Measurements from ENCODE around the gene APOC4. TPM values are rescaled to one million over a fixed set of nuclear protein-coding genes. Genes with fewer than 3 reads are reported as not detected.
A peak's percentile ranks its signal among the peaks of the same experiment; 100 is the strongest.
"Not testable (repeated sequence)": the region's sequence is repeated elsewhere in the genome, so short reads cannot be mapped to it uniquely, and the experiment has no call there.

The APOC4 gene
- polyA plus RNA-seq, 1 donor from 2014 or later = not detected

GRCh38 chr19:44908836-44909261 is 33.2 kb upstream of the APOC4 start:
- no peaks in the 10 kb centered on the region for H3K36me3 Mint-ChIP-seq
- no peaks in the 10 kb centered on the region for H3K9me3 Mint-ChIP-seq
- no peak overlapping the region for H3K27ac Mint-ChIP-seq
- H3K4me1 Mint-ChIP-seq = peaks cover 4% of the 10 kb centered on the region in 3 donors
- H3K4me3 Mint-ChIP-seq = no peak overlapping the region
- peaks cover 25% of the 10 kb centered on the region for H3K27me3 Mint-ChIP-seq

- peaks cover 5 to 9% (median 8%) of the 10 kb centered on the region in 3 donors for H3K4me1 Mint-ChIP-seq
- no peaks in the 10 kb centered on the region for H3K9me3 Mint-ChIP-seq
- H3K27me3 Mint-ChIP-seq = peaks cover 30% of the 10 kb centered on the region
- H3K27ac Mint-ChIP-seq = no peak overlapping the region
- no peaks in the 10 kb centered on the region for H3K36me3 Mint-ChIP-seq
- H3K4me3 Mint-ChIP-seq = no peak overlapping the region
Measured at GRCh38 chr19:44909775-44910174, 32.3 kb upstream of the APOC4 start.

- H3K4me1 Mint-ChIP-seq, H3K9me3 Mint-ChIP-seq, H3K36me3 Mint-ChIP-seq, H3K4me3 Mint-ChIP-seq, H3K27ac Mint-ChIP-seq: not testable (repeated sequence)
- peaks cover 20% of the 10 kb centered on the region for H3K27me3 Mint-ChIP-seq
Measured at GRCh38 chr19:44911896-44912295, 30.1 kb upstream of the APOC4 start.

- Mint-ChIP-seq H3K4me1 (peaks cover 7 to 8% (median 7%) of the 10 kb centered on the region in 3 donors), H3K36me3 (no peaks in the 10 kb centered on the region), H3K27me3 (peaks cover 17% of the 10 kb centered on the region), H3K4me3 (no peak overlapping the region), H3K9me3 (no peaks in the 10 kb centered on the region), H3K27ac (no peak overlapping the region)
Measured at GRCh38 chr19:44912854-44913253, 29.2 kb upstream of the APOC4 start.

- not testable (repeated sequence) for H3K27ac Mint-ChIP-seq, H3K9me3 Mint-ChIP-seq, H3K4me1 Mint-ChIP-seq, H3K36me3 Mint-ChIP-seq
- peaks cover 14% of the 10 kb centered on the region for H3K27me3 Mint-ChIP-seq
- H3K4me3 Mint-ChIP-seq = peak overlapping the region; percentile 80 to 88 (median 87)
Measured at GRCh38 chr19:44913512-44914432, 28.3 kb upstream of the APOC4 start.

- H3K4me1 Mint-ChIP-seq, H3K36me3 Mint-ChIP-seq, H3K9me3 Mint-ChIP-seq: not testable (repeated sequence)
- peak within 1 kb of the TSS in 2 of 3 donors; percentile 35 to 74 for H3K27ac Mint-ChIP-seq
- H3K4me3 Mint-ChIP-seq = peak within 1 kb of the TSS; percentile 86 to 98 (median 92)
- peaks cover 14% of the 10 kb centered on the region for H3K27me3 Mint-ChIP-seq
Measured at GRCh38 chr19:44914433-44915206, 27.4 kb upstream of the APOC4 start, which contains the start of gene APOC1. TSS of gene APOC1 (plus strand) at chr19:44914608. CDS start at chr19:44914892, 284 bp downstream.

- peaks cover 17% of the 10 kb centered on the region for H3K27me3 Mint-ChIP-seq
- H3K36me3 Mint-ChIP-seq = peaks cover 2% of the 10 kb centered on the region
- H3K4me1 Mint-ChIP-seq = peaks cover 3 to 6% (median 4%) of the 10 kb centered on the region in 3 donors
- no peak overlapping the region for H3K27ac Mint-ChIP-seq
- H3K4me3 Mint-ChIP-seq = no peak overlapping the region
- H3K9me3 Mint-ChIP-seq = no peaks in the 10 kb centered on the region
Measured at GRCh38 chr19:44924243-44924725, 17.8 kb upstream of the APOC4 start.

- no peak overlapping the region for H3K27ac Mint-ChIP-seq
- peaks cover 3 to 8% (median 4%) of the 10 kb centered on the region in 3 donors for H3K4me1 Mint-ChIP-seq
- peaks cover 2% of the 10 kb centered on the region for H3K36me3 Mint-ChIP-seq
- H3K4me3 Mint-ChIP-seq = no peak overlapping the region
- H3K27me3 Mint-ChIP-seq = peaks cover 20% of the 10 kb centered on the region
- no peaks in the 10 kb centered on the region for H3K9me3 Mint-ChIP-seq
Measured at GRCh38 chr19:44925114-44925891, 16.7 kb upstream of the APOC4 start.

GRCh38 chr19:44926245-44927077 is 15.6 kb upstream of the APOC4 start:
- Mint-ChIP-seq H3K4me3 (peak overlapping the region in 3 of 4 donors; percentile 23 to 91 (median 75)), H3K27me3 (peaks cover 20% of the 10 kb centered on the region), H3K27ac (peak overlapping the region in 2 of 3 donors; percentile 22 to 86)
- H3K36me3 Mint-ChIP-seq, H3K4me1 Mint-ChIP-seq, H3K9me3 Mint-ChIP-seq: not testable (repeated sequence)

GRCh38 chr19:44927746-44928145 is 14.3 kb upstream of the APOC4 start:
- H3K27me3 Mint-ChIP-seq = peaks cover 20% of the 10 kb centered on the region
- no peaks in the 10 kb centered on the region for H3K36me3 Mint-ChIP-seq
- no peak overlapping the region for H3K4me3 Mint-ChIP-seq
- no peak overlapping the region for H3K27ac Mint-ChIP-seq
- no peaks in the 10 kb centered on the region for H3K9me3 Mint-ChIP-seq
- peaks cover 3 to 6% (median 4%) of the 10 kb centered on the region in 3 donors for H3K4me1 Mint-ChIP-seq

- H3K4me1 Mint-ChIP-seq = peaks cover 3 to 10% (median 4%) of the 10 kb centered on the region in 3 donors
- H3K4me3 Mint-ChIP-seq = peak overlapping the region in 1 of 4 donors; percentile 28
- H3K27ac Mint-ChIP-seq = no peak overlapping the region
- H3K27me3 Mint-ChIP-seq = peaks cover 24% of the 10 kb centered on the region
- H3K9me3 Mint-ChIP-seq = no peaks in the 10 kb centered on the region
- no peaks in the 10 kb centered on the region for H3K36me3 Mint-ChIP-seq
Measured at GRCh38 chr19:44930088-44930487, 11.9 kb upstream of the APOC4 start.

GRCh38 chr19:44931541-44931940 is 10.5 kb upstream of the APOC4 start:
- Mint-ChIP-seq H3K36me3 (no peaks in the 10 kb centered on the region), H3K4me1 (peaks cover 3 to 9% (median 4%) of the 10 kb centered on the region in 3 donors), H3K4me3 (no peak overlapping the region), H3K9me3 (no peaks in the 10 kb centered on the region), H3K27me3 (peaks cover 13% of the 10 kb centered on the region), H3K27ac (no peak overlapping the region)

GRCh38 chr19:44939668-44940067 is 2.4 kb upstream of the APOC4 start:
- Mint-ChIP-seq H3K27ac (no peak overlapping the region), H3K9me3 (no peaks in the 10 kb centered on the region), H3K27me3 (peaks cover 2% of the 10 kb centered on the region), H3K4me1 (peaks cover 5 to 18% (median 9%) of the 10 kb centered on the region in 3 donors), H3K36me3 (no peaks in the 10 kb centered on the region), H3K4me3 (no peak overlapping the region)

- Mint-ChIP-seq H3K4me1 (peaks cover 9 to 16% (median 9%) of the 10 kb centered on the region in 3 donors), H3K36me3 (peaks cover 1% of the 10 kb centered on the region), H3K27me3 (no peaks in the 10 kb centered on the region), H3K27ac (peak overlapping the region in 2 of 3 donors; percentile 8 to 26), H3K4me3 (peak overlapping the region in 3 of 4 donors; percentile 10 to 92 (median 77)), H3K9me3 (no peaks in the 10 kb centered on the region)
Measured at GRCh38 chr19:44943801-44944249, 1.8 kb downstream of the APOC4 start.

Measured in IgD-negative memory B cell (primary cell).